ENCODE results near the gene GPR85.

Gene GPR85

DNA sequence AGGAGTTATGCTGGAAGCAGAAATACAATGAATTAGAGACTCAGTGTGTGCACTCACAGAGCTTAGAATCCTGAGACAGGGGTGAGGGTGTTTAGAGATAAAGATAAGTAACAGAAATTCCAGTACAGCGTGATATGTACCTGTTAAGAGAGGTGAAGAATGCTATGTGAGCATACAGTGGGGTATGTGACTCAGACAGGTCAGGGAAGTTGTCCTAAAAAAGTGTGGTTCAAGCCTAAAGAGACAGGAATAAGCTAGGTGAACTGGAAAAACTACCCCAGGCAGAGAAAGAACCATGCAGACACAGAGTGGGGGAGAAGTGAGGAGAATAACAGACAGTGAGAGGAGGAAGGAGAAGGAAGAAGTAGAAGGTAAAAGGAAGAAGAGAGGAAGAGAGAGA, 23.1 kb upstream of the GPR85 start:
- no peaks in the 10 kb centered on the region for H3K27me3 ChIP-seq (ENCODE audit: control insufficient read depth in 1 of 2, insufficient read depth in 2 of 2, low read length in 2 of 2)
- H3K4me3 ChIP-seq (ENCODE audit: low read depth in 1 of 2, low read length in 2 of 2) = no peak overlapping the region
- no peaks in the 10 kb centered on the region for H3K9me3 ChIP-seq (ENCODE audit: low read length)
- no peaks in the 10 kb centered on the region for H3K4me1 ChIP-seq (ENCODE audit: insufficient read depth, low read length)
- peaks cover 6% of the 10 kb centered on the region for H3K36me3 ChIP-seq (ENCODE audit: insufficient read depth, low read length)
- no peak overlapping the region for H3K27ac ChIP-seq (ENCODE audit: low read depth, low read length)
- no peak overlapping the region for H3K9ac ChIP-seq (ENCODE audit: low read length)

DNA sequence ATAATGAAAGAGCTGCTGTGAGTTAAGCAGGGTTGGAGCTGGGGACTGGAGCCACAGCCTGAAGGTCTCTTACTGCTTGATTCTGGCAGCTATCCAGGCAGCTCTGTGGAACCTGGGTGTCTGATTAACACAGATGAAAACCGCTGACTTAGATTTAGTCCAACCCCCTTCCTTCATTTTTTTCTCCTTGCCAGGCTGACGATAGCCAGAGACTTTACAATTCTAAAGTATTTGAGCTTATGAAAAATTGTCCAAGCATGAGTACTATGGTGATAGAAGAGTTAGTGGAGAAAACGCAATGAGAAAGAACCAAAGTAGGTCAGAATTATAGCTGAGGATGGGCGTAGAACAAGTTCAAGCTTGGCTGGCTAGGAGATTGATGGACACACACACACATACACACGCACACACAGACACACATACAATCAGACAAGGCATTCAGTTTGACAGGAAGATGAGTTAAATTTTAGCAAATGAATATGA, 13.5 kb upstream of the GPR85 start:
- Histone ChIP-seq H3K9ac (ENCODE audit: low read length) (no peak overlapping the region), H3K27me3 (ENCODE audit: control insufficient read depth in 1 of 2, insufficient read depth in 2 of 2, low read length in 2 of 2) (no peaks in the 10 kb centered on the region), H3K27ac (ENCODE audit: low read depth, low read length) (no peak overlapping the region), H3K9me3 (ENCODE audit: low read length) (no peaks in the 10 kb centered on the region), H3K4me3 (ENCODE audit: low read depth in 1 of 2, low read length in 2 of 2) (peak overlapping the region in 1 of 2 donors; percentile 12), H3K36me3 (ENCODE audit: insufficient read depth, low read length) (no peaks in the 10 kb centered on the region), H3K4me1 (ENCODE audit: insufficient read depth, low read length) (peaks cover 7% of the 10 kb centered on the region)

DNA sequence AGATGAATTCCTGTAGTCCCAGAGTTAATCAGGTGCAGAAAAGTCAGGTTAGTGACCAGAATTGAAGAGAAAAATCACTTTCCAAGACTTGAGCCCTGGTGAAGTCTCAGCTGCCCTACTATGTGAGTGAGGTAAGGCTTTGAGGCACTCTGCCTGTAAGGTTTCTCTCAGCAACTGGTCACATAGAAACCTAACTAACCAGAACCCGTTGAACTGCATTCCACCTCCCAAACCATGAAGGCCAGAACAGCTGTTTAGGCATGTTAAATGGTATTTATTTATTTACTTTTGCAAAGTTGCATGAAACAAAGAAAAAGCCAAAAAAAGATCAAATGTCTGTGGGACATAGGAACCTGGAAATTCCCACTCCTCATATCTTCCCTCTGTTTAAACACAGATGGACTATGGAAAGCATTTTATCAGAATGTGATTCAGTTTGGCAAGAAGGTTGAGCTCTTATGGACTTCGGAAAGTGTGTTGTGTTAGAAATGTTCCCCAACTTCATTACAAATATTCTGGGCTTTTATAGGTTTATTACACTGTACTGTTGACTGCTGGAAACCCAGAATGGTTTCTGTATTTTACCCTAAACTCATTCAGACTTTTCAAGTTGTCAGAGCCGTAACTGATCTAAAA, 12.8 kb upstream of the GPR85 start:
- H3K27ac ChIP-seq (ENCODE audit: low read depth, low read length) = no peak overlapping the region
- no peaks in the 10 kb centered on the region for H3K9me3 ChIP-seq (ENCODE audit: low read length)
- H3K36me3 ChIP-seq (ENCODE audit: insufficient read depth, low read length) = no peaks in the 10 kb centered on the region
- peaks cover 7% of the 10 kb centered on the region for H3K4me1 ChIP-seq (ENCODE audit: insufficient read depth, low read length)
- no peak overlapping the region for H3K9ac ChIP-seq (ENCODE audit: low read length)
- no peaks in the 10 kb centered on the region for H3K27me3 ChIP-seq (ENCODE audit: control insufficient read depth in 1 of 2, insufficient read depth in 2 of 2, low read length in 2 of 2)
- H3K4me3 ChIP-seq (ENCODE audit: low read depth in 1 of 2, low read length in 2 of 2) = peak overlapping the region in 1 of 2 donors; percentile 12

DNA sequence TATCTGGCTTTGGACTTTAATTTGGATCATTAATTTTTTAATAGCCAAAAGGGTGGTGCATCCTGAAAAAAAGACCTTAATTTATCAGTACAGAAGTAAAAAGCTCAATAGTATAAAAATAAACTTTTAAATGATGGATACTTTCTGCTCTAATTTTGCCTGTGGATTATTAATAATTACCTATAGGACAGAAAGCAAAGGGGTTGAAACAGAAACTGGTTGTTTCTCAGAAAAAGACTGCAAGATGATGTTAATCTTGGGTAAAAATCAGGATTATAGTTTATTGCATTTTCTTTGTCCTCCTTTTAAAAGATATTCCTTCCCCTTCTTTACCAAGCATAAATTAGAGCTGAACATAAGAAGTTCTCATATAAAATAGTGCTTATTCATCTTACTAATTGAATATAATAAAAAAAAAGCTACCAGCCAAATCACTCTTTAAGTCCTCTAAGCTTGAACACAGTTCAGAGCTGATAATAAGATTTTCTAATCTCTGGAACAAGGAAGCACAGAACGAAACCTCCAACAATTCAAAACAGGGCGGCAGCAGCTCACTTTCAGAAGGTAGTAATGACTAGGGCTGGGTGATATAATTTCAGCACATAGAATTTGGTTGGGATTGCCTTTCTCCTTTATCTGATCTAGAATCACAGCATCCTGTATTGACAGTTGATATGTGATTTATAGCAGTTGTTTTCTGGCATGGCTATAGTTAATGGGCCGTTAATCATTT, 8.1 kb upstream of the GPR85 start:
- no peaks in the 10 kb centered on the region for H3K27me3 ChIP-seq (ENCODE audit: control insufficient read depth in 1 of 2, insufficient read depth in 2 of 2, low read length in 2 of 2)
- no peak overlapping the region for H3K27ac ChIP-seq (ENCODE audit: low read depth, low read length)
- no peak overlapping the region for H3K4me3 ChIP-seq (ENCODE audit: low read depth in 1 of 2, low read length in 2 of 2)
- H3K9me3 ChIP-seq (ENCODE audit: low read length) = no peaks in the 10 kb centered on the region
- peaks cover 6% of the 10 kb centered on the region for H3K4me1 ChIP-seq (ENCODE audit: insufficient read depth, low read length)
- H3K9ac ChIP-seq (ENCODE audit: low read length) = no peak overlapping the region
- no peaks in the 10 kb centered on the region for H3K36me3 ChIP-seq (ENCODE audit: insufficient read depth, low read length)

DNA sequence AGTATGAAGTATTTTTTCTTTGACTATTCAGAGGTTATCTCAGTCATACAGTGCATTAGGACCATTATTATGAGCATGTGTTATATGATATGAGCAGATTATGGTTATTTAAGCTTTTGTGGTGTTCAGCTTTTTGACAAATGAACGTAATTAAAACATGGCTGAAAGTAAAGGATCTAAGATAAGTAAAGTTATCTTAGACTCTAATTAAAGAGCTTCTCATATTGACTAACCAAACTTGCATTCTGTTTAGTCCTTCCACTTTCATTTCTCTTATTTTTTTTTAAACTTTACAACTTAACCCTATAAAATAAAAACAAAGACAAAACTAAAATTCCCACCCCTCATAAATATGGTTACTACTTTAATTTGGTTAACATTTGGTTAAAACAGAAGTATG, 6.9 kb upstream of the GPR85 start:
- H3K36me3 ChIP-seq (ENCODE audit: insufficient read depth, low read length) = no peaks in the 10 kb centered on the region
- H3K4me3 ChIP-seq (ENCODE audit: low read depth in 1 of 2, low read length in 2 of 2) = no peak overlapping the region
- H3K27me3 ChIP-seq (ENCODE audit: control insufficient read depth in 1 of 2, insufficient read depth in 2 of 2, low read length in 2 of 2) = no peaks in the 10 kb centered on the region
- no peak overlapping the region for H3K9ac ChIP-seq (ENCODE audit: low read length)
- H3K9me3 ChIP-seq (ENCODE audit: low read length) = no peaks in the 10 kb centered on the region
- H3K27ac ChIP-seq (ENCODE audit: low read depth, low read length) = no peak overlapping the region
- no peaks in the 10 kb centered on the region for H3K4me1 ChIP-seq (ENCODE audit: insufficient read depth, low read length)

DNA sequence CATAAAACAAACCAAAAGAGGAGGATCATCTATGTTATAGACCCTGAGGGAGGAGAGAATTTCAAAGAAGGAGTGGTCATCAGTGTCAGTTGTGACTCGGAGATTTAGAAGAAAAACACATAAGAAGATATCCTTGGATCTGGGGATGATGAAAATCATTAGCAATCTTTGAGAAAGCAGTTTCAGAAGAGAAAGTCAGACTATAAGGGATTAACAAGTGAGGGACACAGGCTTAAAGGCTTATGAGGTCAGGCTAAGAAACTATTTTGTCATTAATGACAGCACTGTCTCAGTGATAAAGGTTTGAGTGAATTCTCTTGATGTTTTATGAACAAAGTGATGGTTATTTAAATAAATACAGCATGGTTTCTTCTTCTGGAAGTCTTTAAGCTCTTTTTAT, 6.1 kb upstream of the GPR85 start:
- no peaks in the 10 kb centered on the region for H3K36me3 ChIP-seq (ENCODE audit: insufficient read depth, low read length)
- no peak overlapping the region for H3K27ac ChIP-seq (ENCODE audit: low read depth, low read length)
- H3K27me3 ChIP-seq (ENCODE audit: control insufficient read depth in 1 of 2, insufficient read depth in 2 of 2, low read length in 2 of 2) = no peaks in the 10 kb centered on the region
- H3K4me3 ChIP-seq (ENCODE audit: low read depth in 1 of 2, low read length in 2 of 2) = no peak overlapping the region
- H3K9ac ChIP-seq (ENCODE audit: low read length) = no peak overlapping the region
- H3K4me1 ChIP-seq (ENCODE audit: insufficient read depth, low read length) = no peaks in the 10 kb centered on the region
- no peaks in the 10 kb centered on the region for H3K9me3 ChIP-seq (ENCODE audit: low read length)

- no peaks in the 10 kb centered on the region for H3K27me3 ChIP-seq (ENCODE audit: control insufficient read depth in 1 of 2, insufficient read depth in 2 of 2, low read length in 2 of 2)
- no peak overlapping the region for H3K4me3 ChIP-seq (ENCODE audit: low read depth in 1 of 2, low read length in 2 of 2)
- no peaks in the 10 kb centered on the region for H3K36me3 ChIP-seq (ENCODE audit: insufficient read depth, low read length)
- H3K9me3 ChIP-seq (ENCODE audit: low read length) = no peaks in the 10 kb centered on the region
- peaks cover 6% of the 10 kb centered on the region for H3K4me1 ChIP-seq (ENCODE audit: insufficient read depth, low read length)
- H3K9ac ChIP-seq (ENCODE audit: low read length) = no peak overlapping the region
- H3K27ac ChIP-seq (ENCODE audit: low read depth, low read length) = no peak overlapping the region
Observed at GRCh38 chr7:113087071-113087998, 708 bp upstream of the GPR85 start.

GRCh38 chr7:113085781-113086390, 741 bp downstream of the GPR85 start:
- Histone ChIP-seq H3K4me1 (ENCODE audit: insufficient read depth, low read length) (peaks cover 6% of the 10 kb centered on the region), H3K27me3 (ENCODE audit: control insufficient read depth in 1 of 2, insufficient read depth in 2 of 2, low read length in 2 of 2) (no peaks in the 10 kb centered on the region), H3K36me3 (ENCODE audit: insufficient read depth, low read length) (no peaks in the 10 kb centered on the region), H3K9ac (ENCODE audit: low read length) (no peak overlapping the region), H3K27ac (ENCODE audit: low read depth, low read length) (no peak overlapping the region), H3K4me3 (ENCODE audit: low read depth in 1 of 2, low read length in 2 of 2) (peak overlapping the region; percentile 34 to 58), H3K9me3 (ENCODE audit: low read length) (no peaks in the 10 kb centered on the region)

DNA sequence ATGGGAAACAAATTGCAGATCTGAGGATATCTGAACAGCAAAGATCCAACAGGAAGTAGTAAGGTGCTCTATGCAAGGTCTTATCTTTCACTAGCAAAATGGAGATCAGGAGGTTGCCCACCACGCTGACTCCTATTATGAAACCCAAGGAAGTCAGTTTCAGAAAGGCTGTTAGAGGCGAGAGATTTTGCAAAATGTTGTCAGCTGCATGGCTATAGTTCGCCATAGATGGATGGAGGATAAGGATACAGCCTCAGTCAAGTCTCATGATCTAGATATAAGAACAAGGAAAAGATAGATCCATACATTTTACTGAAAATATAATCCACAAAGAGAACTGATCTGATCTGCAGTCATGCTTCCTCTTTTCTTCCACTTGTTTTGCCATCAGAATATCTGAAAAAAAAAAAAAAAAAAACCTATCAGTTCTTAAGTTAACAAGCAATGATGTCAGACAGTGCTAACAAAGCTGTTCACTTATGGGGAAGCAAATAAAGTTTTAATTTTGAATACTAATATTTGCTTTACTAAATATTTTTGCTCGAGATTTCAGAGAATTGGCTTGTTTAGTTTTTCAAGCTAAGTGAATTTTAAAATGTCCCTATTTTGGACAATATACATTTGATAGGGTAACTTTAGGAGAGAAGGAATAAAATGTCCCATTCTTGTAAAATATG, 2.0 kb downstream of the GPR85 start:
- H3K4me1 ChIP-seq (ENCODE audit: insufficient read depth, low read length) = peaks cover 6% of the 10 kb centered on the region
- H3K9me3 ChIP-seq (ENCODE audit: low read length) = no peaks in the 10 kb centered on the region
- no peaks in the 10 kb centered on the region for H3K27me3 ChIP-seq (ENCODE audit: control insufficient read depth in 1 of 2, insufficient read depth in 2 of 2, low read length in 2 of 2)
- H3K9ac ChIP-seq (ENCODE audit: low read length) = no peak overlapping the region
- H3K36me3 ChIP-seq (ENCODE audit: insufficient read depth, low read length) = no peaks in the 10 kb centered on the region
- no peak overlapping the region for H3K4me3 ChIP-seq (ENCODE audit: low read depth in 1 of 2, low read length in 2 of 2)
- no peak overlapping the region for H3K27ac ChIP-seq (ENCODE audit: low read depth, low read length)

DNA sequence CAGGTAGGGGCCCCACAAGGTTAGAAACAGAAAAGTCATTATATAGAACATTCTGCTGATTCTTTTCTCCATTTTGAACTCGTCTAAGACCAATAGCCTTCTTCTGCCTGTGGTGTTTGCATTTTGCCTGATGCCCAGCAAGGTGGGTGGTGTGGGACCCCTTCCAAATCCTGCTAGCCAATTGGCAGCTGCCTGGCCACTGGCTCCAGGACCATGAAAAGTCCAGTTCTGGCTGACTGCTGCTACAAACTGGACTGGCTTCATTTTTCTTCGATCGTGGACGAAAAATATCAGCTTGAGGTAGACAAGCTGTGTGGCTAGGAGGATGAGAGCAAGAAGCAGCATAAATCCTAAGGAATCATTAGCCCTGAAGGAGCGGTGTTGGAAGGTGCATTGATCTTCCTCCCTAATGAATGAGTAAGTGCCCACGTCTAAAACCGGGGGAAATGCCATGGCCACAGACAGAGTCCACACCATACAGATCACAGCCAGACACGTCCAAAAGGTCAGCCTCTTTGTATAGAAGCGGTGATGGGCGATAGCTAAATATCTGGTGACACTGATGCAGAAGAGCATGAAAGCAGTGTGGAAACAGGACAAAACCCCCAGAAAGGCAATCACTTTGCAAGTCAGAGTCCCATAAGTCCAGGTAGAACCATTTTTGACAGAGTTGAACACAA, 2.7 kb downstream of the GPR85 start:
- H3K27me3 ChIP-seq (ENCODE audit: control insufficient read depth in 1 of 2, insufficient read depth in 2 of 2, low read length in 2 of 2) = no peaks in the 10 kb centered on the region
- H3K36me3 ChIP-seq (ENCODE audit: insufficient read depth, low read length) = no peaks in the 10 kb centered on the region
- H3K9ac ChIP-seq (ENCODE audit: low read length) = no peak overlapping the region
- peaks cover 6% of the 10 kb centered on the region for H3K4me1 ChIP-seq (ENCODE audit: insufficient read depth, low read length)
- no peak overlapping the region for H3K4me3 ChIP-seq (ENCODE audit: low read depth in 1 of 2, low read length in 2 of 2)
- no peak overlapping the region for H3K27ac ChIP-seq (ENCODE audit: low read depth, low read length)
- H3K9me3 ChIP-seq (ENCODE audit: low read length) = no peaks in the 10 kb centered on the region

All from muscle layer of colon (tissue), 2 donors.